Measurements from ENCODE around the gene PKP1. TPM values are rescaled to one million over a fixed set of nuclear protein-coding genes. Genes with fewer than 3 reads are reported as not detected.

The PKP1 gene
- total RNA-seq, 6 experiments from 2014 or later, result not detected

DNA sequence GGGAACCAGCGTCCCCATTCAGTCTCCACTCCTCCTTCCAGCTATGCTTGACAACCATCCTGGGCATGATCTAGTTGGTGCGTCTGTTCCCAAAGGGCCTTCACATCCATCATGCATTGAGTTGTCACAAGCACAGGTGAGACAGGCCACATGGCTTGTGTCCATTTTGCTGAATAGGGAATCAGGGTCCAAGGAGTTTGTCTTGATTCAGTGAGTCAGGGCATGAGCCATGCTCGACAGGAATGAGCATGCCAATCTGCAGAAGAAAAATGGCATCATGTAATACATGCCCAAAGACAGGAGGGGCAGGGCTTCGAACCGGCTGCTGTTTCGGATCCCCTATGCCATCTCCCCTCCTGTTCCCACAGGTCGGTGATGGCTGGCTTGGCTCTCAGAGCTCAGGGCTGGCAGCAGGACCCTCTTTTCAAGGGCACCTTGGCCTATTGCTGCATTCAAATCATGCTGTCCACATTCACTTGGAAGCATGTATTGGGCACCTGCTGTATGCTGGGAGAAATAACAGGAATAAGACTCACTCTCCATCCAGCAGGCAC, 44.5 kb downstream of the PKP1 start:
- Histone ChIP-seq H3K4me1 (no peaks in the 10 kb centered on the region), H3K4me3 (no peak overlapping the region), H3K9me3 (no peaks in the 10 kb centered on the region), H3K27ac (no peak overlapping the region), H3K36me3 (no peaks in the 10 kb centered on the region), H3K27me3 (no peaks in the 10 kb centered on the region)
- ATAC-seq (no peak), DNase-seq (no peak)
- TF ChIP-seq POLR2A (IDR thresholded peaks at IDR 0.05), result no peak
- TF ChIP-seq, protein P1, sequence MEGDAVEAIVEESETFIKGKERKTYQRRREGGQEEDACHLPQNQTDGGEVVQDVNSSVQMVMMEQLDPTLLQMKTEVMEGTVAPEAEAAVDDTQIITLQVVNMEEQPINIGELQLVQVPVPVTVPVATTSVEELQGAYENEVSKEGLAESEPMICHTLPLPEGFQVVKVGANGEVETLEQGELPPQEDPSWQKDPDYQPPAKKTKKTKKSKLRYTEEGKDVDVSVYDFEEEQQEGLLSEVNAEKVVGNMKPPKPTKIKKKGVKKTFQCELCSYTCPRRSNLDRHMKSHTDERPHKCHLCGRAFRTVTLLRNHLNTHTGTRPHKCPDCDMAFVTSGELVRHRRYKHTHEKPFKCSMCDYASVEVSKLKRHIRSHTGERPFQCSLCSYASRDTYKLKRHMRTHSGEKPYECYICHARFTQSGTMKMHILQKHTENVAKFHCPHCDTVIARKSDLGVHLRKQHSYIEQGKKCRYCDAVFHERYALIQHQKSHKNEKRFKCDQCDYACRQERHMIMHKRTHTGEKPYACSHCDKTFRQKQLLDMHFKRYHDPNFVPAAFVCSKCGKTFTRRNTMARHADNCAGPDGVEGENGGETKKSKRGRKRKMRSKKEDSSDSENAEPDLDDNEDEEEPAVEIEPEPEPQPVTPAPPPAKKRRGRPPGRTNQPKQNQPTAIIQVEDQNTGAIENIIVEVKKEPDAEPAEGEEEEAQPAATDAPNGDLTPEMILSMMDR (IDR thresholded peaks at IDR 0.05), result no peak
- intact Hi-C loops (cut with DNase I), result no loop called here
- WGBS (ENCODE audit: insufficient coverage, low coverage, low lambda C conversion rate, missing lambda C conversion rate), result 49% methylated on average over 3 of the region's 7 CpGs

GRCh38 chr1:201328576-201328975, 45.3 kb downstream of the PKP1 start:
- peak in 1 of 3 donors; percentile 11 for DNase-seq
- WGBS (ENCODE audit: insufficient coverage, low coverage, low lambda C conversion rate, missing lambda C conversion rate), result 63% methylated on average over 3 of the region's 4 CpGs

DNA sequence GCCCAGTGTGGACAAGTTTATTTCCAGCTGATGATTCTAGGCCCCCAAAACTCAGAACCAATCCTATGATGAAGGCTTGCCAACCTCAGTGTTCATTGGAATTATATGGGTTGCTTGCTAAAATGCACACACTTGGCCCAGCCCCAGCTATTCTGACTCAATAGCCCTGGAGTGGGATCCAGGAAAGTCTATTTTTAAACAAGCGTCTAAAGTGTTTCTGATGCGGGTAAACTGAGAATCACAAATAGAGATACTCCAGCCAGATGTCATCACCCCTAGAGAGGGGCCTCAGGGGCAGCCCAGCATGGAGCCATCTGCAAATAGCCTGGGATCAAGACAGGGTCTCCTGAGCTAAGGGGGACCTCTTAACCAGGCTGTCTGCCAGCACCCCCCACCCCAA, 46.0 kb downstream of the PKP1 start:
- ATAC-seq (no peak), DNase-seq (peak in 1 of 3 donors; percentile 12)
- Histone ChIP-seq H3K4me1 (no peaks in the 10 kb centered on the region), H3K27ac (no peak overlapping the region), H3K27me3 (no peaks in the 10 kb centered on the region), H3K9me3 (no peaks in the 10 kb centered on the region), H3K36me3 (no peaks in the 10 kb centered on the region), H3K4me3 (no peak overlapping the region)
- intact Hi-C loops (cut with DNase I), result no loop called here
- TF ChIP-seq, protein P1 (IDR thresholded peaks at IDR 0.05), result no peak
- TF ChIP-seq POLR2A (IDR thresholded peaks at IDR 0.05), result no peak
- 40% methylated on average over 1 of the region's 2 CpGs for WGBS (ENCODE audit: insufficient coverage, low coverage, low lambda C conversion rate, missing lambda C conversion rate)

More at GRCh38 chr1:201328576-201328975, 45.3 kb downstream of the PKP1 start:
- intact Hi-C loops (cut with DNase I), result no loop called here
- no peaks in the 10 kb centered on the region for H3K4me1 ChIP-seq
- H3K27me3 ChIP-seq, result no peaks in the 10 kb centered on the region
- no peak overlapping the region for H3K4me3 ChIP-seq
- H3K27ac ChIP-seq, result no peak overlapping the region
- no peaks in the 10 kb centered on the region for H3K9me3 ChIP-seq
- no peaks in the 10 kb centered on the region for H3K36me3 ChIP-seq
- TF ChIP-seq POLR2A (IDR thresholded peaks at IDR 0.05), result no peak
- TF ChIP-seq, protein P1 (IDR thresholded peaks at IDR 0.05), result no peak
- ATAC-seq, result no peak

DNA sequence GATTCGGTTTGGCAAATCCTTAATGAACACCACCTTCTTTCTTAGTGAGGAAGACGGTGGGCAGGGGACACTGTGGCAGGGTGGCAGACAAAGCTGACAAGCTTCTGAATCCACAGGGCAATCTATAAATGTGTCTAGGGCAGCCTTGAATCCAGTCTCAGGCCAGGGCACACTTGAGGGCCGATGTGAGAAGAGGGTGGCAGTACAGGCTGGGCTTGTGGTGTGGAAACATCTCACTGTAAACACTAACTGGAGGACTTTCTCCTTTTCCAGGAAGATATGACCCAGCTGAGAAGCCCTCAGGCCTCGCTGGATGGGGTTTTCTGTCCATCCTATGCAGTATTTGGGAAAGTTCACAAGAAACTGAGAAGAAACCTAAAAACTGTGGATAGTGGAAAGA, 46.5 kb downstream of the PKP1 start:
- 79% methylated on average over 3 of the region's 4 CpGs for WGBS (ENCODE audit: insufficient coverage, low coverage, low lambda C conversion rate, missing lambda C conversion rate)
- ATAC-seq (no peak), DNase-seq (peak in 1 of 3 donors; percentile 13)
- no peak overlapping the region for H3K27ac ChIP-seq
- H3K27me3 ChIP-seq, result no peaks in the 10 kb centered on the region
- H3K4me3 ChIP-seq, result no peak overlapping the region
- TF ChIP-seq POLR2A (IDR thresholded peaks at IDR 0.05), result no peak
- TF ChIP-seq, protein P1 (IDR thresholded peaks at IDR 0.05), result no peak
- no peaks in the 10 kb centered on the region for H3K4me1 ChIP-seq
- no peaks in the 10 kb centered on the region for H3K36me3 ChIP-seq
- no peaks in the 10 kb centered on the region for H3K9me3 ChIP-seq
- intact Hi-C loops (cut with DNase I), result no loop called here

GRCh38 chr1:201330541-201330940, 47.2 kb downstream of the PKP1 start:
- TF ChIP-seq, protein P1 (IDR thresholded peaks at IDR 0.05), result no peak
- no peak for TF ChIP-seq POLR2A (IDR thresholded peaks at IDR 0.05)
- H3K27ac ChIP-seq, result no peak overlapping the region
- no peaks in the 10 kb centered on the region for H3K36me3 ChIP-seq
- intact Hi-C loops (cut with DNase I), result no loop called here
- DNase-seq, result peak in 1 of 3 donors; percentile 25
- H3K9me3 ChIP-seq, result no peaks in the 10 kb centered on the region
- no peaks in the 10 kb centered on the region for H3K4me1 ChIP-seq
- 100% methylated on average over 2 of the region's 2 CpGs for WGBS (ENCODE audit: insufficient coverage, low coverage, low lambda C conversion rate, missing lambda C conversion rate)
- no peaks in the 10 kb centered on the region for H3K27me3 ChIP-seq
- H3K4me3 ChIP-seq, result no peak overlapping the region
- no peak for ATAC-seq
